ENCODE data around the gene SNORC. TPM values are rescaled to one million over a fixed set of nuclear protein-coding genes. Genes with fewer than 3 reads are reported as not detected.

SNORC gene
- total RNA-seq, 1 experiment from 2014 or later, result 1.6 TPM

DNA sequence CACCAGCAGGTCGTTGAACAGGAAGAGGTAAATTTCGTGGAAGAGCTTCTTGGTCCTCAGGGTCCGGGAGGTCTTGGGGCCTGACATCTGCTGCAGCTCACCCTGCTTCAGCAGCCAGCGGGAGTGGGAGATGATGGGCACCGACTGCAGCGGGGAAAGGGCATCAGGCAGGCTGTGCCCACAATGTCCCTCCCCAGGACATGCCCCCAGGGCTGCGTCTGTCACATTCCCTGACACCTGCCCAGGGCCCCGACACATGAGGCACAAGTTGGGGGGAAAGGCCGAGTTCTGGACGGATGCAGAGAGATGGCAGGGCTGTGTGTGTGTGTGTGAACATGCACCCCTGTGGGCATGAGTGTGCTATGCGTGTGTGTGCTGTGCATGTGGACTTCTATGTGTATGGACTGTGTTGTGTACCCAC lies 13.9 kb downstream of the SNORC start:
- H3K36me3 ChIP-seq (replicated peaks; ENCODE audit: control insufficient read depth, insufficient read depth, low read length), result no peaks in the 10 kb centered on the region
- no peak for DNase-seq
- no peak overlapping the region for H3K4me3 ChIP-seq (ENCODE audit: insufficient read depth, low read depth, low read length)
- H3K27me3 ChIP-seq (ENCODE audit: control insufficient read depth, insufficient read depth, low read length), result no peaks in the 10 kb centered on the region

- DNase-seq, result peak; percentile 45
- Histone ChIP-seq H3K4me3 (ENCODE audit: insufficient read depth, low read depth, low read length) (no peak overlapping the region), H3K36me3 (replicated peaks; ENCODE audit: control insufficient read depth, insufficient read depth, low read length) (no peaks in the 10 kb centered on the region), H3K27me3 (ENCODE audit: control insufficient read depth, insufficient read depth, low read length) (no peaks in the 10 kb centered on the region)
These were observed 14.6 kb downstream of the SNORC start for GRCh38 chr2:232884549-232885263.

- H3K27me3 ChIP-seq (ENCODE audit: control insufficient read depth, insufficient read depth, low read length), result no peaks in the 10 kb centered on the region
- peak; percentile 33 for DNase-seq
- H3K36me3 ChIP-seq (replicated peaks; ENCODE audit: control insufficient read depth, insufficient read depth, low read length), result no peaks in the 10 kb centered on the region
- H3K4me3 ChIP-seq (ENCODE audit: insufficient read depth, low read depth, low read length), result no peak overlapping the region
These were observed 15.3 kb downstream of the SNORC start for GRCh38 chr2:232885264-232885961.

- no peak for DNase-seq
- Histone ChIP-seq H3K4me3 (ENCODE audit: insufficient read depth, low read depth, low read length) (no peak overlapping the region), H3K27me3 (ENCODE audit: control insufficient read depth, insufficient read depth, low read length) (no peaks in the 10 kb centered on the region), H3K36me3 (replicated peaks; ENCODE audit: control insufficient read depth, insufficient read depth, low read length) (no peaks in the 10 kb centered on the region)
These were observed 16.1 kb downstream of the SNORC start for GRCh38 chr2:232886176-232886575.

GRCh38 chr2:232886632-232887031 lies 16.6 kb downstream of the SNORC start:
- no peaks in the 10 kb centered on the region for H3K36me3 ChIP-seq (replicated peaks; ENCODE audit: control insufficient read depth, insufficient read depth, low read length)
- H3K27me3 ChIP-seq (ENCODE audit: control insufficient read depth, insufficient read depth, low read length), result no peaks in the 10 kb centered on the region
- H3K4me3 ChIP-seq (ENCODE audit: insufficient read depth, low read depth, low read length), result no peak overlapping the region
- peak; percentile 34 for DNase-seq

GRCh38 chr2:232887171-232887850 lies 17.2 kb downstream of the SNORC start:
- Histone ChIP-seq H3K36me3 (replicated peaks; ENCODE audit: control insufficient read depth, insufficient read depth, low read length) (no peaks in the 10 kb centered on the region), H3K27me3 (ENCODE audit: control insufficient read depth, insufficient read depth, low read length) (no peaks in the 10 kb centered on the region), H3K4me3 (ENCODE audit: insufficient read depth, low read depth, low read length) (no peak overlapping the region)
- DNase-seq, result peak; percentile 83

GRCh38 chr2:232888099-232888836 lies 18.2 kb downstream of the SNORC start:
- Histone ChIP-seq H3K36me3 (replicated peaks; ENCODE audit: control insufficient read depth, insufficient read depth, low read length) (no peaks in the 10 kb centered on the region), H3K4me3 (ENCODE audit: insufficient read depth, low read depth, low read length) (no peak overlapping the region), H3K27me3 (ENCODE audit: control insufficient read depth, insufficient read depth, low read length) (no peaks in the 10 kb centered on the region)
- peak; percentile 17 for DNase-seq

GRCh38 chr2:232888839-232889529 lies 18.9 kb downstream of the SNORC start:
- Histone ChIP-seq H3K36me3 (replicated peaks; ENCODE audit: control insufficient read depth, insufficient read depth, low read length) (no peaks in the 10 kb centered on the region), H3K4me3 (ENCODE audit: insufficient read depth, low read depth, low read length) (no peak overlapping the region), H3K27me3 (ENCODE audit: control insufficient read depth, insufficient read depth, low read length) (no peaks in the 10 kb centered on the region)
- DNase-seq, result peak; percentile 33

DNA sequence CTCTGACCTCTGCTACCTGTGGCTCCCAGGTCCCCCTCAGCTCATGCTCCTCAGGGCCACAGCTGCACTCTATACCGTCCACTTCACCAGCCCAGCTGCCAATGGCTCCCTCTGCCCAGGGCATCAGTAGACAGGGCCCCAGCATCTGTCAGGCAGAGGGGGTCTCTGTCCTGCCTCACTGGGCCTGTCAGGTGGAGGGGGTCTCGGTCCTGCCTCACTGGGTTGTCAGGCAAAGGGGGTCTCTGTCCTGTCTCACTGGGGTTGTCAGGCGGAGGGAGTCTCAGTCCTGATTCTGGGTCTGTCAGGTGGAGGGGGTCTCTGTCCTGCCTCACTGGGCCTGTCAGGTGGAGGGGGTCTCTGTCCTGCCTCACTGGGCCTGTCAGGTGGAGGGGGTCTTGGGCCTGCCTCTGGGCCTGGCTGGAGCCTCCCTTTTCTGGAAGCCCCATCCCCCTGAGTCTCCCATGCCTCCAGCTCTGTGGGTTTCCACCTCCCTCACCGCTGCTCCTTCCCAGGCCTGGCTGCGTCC lies 19.9 kb downstream of the SNORC start:
- no peak overlapping the region for H3K4me3 ChIP-seq (ENCODE audit: insufficient read depth, low read depth, low read length)
- peak; percentile 45 for DNase-seq
- H3K27me3 ChIP-seq (ENCODE audit: control insufficient read depth, insufficient read depth, low read length), result no peaks in the 10 kb centered on the region
- H3K36me3 ChIP-seq (replicated peaks; ENCODE audit: control insufficient read depth, insufficient read depth, low read length), result no peaks in the 10 kb centered on the region

DNA sequence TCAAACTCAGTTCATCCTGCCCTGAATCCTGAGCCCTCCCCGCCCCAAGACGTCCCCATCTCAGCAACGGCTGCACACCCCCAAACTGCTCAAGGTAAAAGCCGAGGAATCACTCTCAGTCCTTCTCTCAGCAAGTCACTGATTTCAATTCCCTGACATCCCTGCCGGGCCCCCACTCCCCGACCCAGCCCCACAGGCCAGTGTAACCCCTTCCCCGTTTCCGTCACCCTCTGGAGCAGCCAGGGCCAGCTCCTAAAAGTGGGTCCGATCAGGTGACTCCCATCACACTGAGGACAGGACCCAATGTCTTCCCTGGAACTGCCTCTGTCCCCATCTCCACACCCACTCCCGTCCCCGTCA lies 20.5 kb downstream of the SNORC start:
- H3K27me3 ChIP-seq (ENCODE audit: control insufficient read depth, insufficient read depth, low read length), result no peaks in the 10 kb centered on the region
- no peak overlapping the region for H3K4me3 ChIP-seq (ENCODE audit: insufficient read depth, low read depth, low read length)
- no peak for DNase-seq
- no peaks in the 10 kb centered on the region for H3K36me3 ChIP-seq (replicated peaks; ENCODE audit: control insufficient read depth, insufficient read depth, low read length)

GRCh38 chr2:232890896-232891601 lies 21.0 kb downstream of the SNORC start:
- Histone ChIP-seq H3K36me3 (replicated peaks; ENCODE audit: control insufficient read depth, insufficient read depth, low read length) (no peaks in the 10 kb centered on the region), H3K27me3 (ENCODE audit: control insufficient read depth, insufficient read depth, low read length) (no peaks in the 10 kb centered on the region), H3K4me3 (ENCODE audit: insufficient read depth, low read depth, low read length) (no peak overlapping the region)
- peak; percentile 91 for DNase-seq

- peak; percentile 37 for DNase-seq
- Histone ChIP-seq H3K27me3 (ENCODE audit: control insufficient read depth, insufficient read depth, low read length) (no peaks in the 10 kb centered on the region), H3K36me3 (replicated peaks; ENCODE audit: control insufficient read depth, insufficient read depth, low read length) (no peaks in the 10 kb centered on the region), H3K4me3 (ENCODE audit: insufficient read depth, low read depth, low read length) (no peak overlapping the region)
These were observed 21.6 kb downstream of the SNORC start for GRCh38 chr2:232891621-232892071.

DNA sequence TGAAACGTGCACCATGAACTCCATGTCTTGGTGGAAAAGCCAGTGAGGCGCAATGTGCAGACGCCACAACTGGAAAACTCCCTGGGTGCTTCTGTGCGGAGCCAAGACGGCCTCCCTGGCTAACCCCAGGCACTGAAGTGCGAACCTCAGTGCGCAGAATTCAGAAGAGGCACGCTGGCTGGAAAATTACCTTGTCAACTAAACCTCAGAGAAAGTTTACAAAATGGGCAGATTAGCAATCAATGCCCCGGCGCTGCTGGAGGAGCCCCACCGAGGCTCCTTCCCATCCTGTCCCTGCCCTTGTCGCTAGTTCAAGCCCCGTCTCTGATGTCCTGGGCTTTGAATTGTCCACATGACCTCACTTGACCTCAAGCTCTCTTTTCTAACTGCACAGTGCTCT lies 22.2 kb downstream of the SNORC start:
- H3K27me3 ChIP-seq (ENCODE audit: control insufficient read depth, insufficient read depth, low read length), result no peaks in the 10 kb centered on the region
- H3K36me3 ChIP-seq (replicated peaks; ENCODE audit: control insufficient read depth, insufficient read depth, low read length), result no peaks in the 10 kb centered on the region
- H3K4me3 ChIP-seq (ENCODE audit: insufficient read depth, low read depth, low read length), result no peak overlapping the region
- peak; percentile 22 for DNase-seq
